HG03460 (cell line): ENCODE results near the gene PAGE3.

Source experiments
- ATAC-seq: cut with Tn5 transposase; IDR thresholded peaks from one replicate; pipeline ENCODE4 v1.9.1; 2021; ENCODE audit not compliant: unreplicated experiment

Gene PAGE3

GRCh38 chrX:55264816-55265215, at the start of gene PAGE3:
PAGE3 (minus strand) TSS chrX:55264916; CDS start chrX:55263903, 1,013 bp downstream.
- ATAC-seq: no peak

GRCh38 chrX:55312655-55313054, 47.9 kb upstream of the PAGE3 start:
- ATAC-seq: no peak

DNA sequence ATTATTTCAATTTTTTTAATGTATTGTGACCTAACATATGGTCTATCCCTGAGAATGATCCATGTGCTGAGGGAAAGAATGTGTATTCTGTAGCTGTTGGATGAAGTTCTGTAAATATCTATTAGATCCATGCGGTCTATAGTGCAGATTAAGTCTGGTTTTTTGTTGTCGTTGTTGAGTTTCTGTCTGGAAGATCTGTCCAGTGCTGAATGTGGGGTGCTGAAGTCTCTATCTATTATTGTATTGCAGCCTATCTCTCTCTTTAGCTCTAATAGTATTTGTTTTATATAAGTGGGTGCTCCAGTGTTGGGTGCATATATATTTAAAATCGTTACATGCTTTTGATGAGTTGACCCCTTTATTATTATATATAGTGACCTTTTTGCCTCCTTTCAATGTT, 26.2 kb upstream of the PAGE3 start:
- ATAC-seq: no peak

GRCh38 chrX:55279832-55280231, 15.1 kb upstream of the PAGE3 start:
- no peak for ATAC-seq

DNA sequence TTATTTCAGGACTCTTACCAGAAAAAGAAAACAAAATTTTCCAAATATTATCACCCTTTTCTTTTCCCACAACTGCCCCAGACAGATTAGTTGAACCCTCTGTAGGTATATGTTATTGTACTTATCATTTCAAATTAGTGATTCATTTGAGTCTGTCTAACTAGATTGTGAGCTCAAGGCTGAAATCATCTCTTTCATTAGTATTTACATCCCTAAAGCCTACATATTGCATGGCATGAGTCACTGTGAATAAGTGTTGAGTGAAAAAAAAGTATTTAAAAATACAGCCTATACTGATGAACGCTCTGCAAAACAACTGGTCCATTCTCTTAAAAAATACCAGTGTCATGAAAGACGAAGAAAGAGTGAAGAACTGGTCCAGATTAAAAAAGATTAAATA, 3.9 kb downstream of the PAGE3 start:
- ATAC-seq: no peak

DNA sequence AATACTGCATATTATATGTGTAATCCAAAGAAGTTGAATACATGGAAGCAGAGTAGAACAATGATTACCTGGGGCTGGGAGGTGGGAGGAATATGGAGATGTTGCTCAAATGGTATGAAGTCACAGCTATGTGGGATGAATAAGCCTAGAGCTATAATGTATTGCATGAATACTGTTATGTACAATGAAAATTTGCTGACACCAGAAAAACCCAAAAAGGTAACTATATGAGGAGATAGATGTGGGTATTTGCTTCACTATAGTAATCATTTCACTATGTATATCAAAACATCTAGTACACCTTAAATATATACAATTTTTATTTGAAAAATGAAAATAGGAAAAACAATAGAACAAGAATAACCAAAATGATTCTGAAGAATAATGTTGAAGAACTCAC, 11.2 kb downstream of the PAGE3 start:
- no peak for ATAC-seq

GRCh38 chrX:55240788-55241340, 23.9 kb downstream of the PAGE3 start:
- no peak for ATAC-seq

GRCh38 chrX:55220119-55220794, 44.5 kb downstream of the PAGE3 start, which contains the start of gene PAGE5:
PAGE5 (plus strand) TSS chrX:55220346; CDS start chrX:55221383, 1,037 bp downstream.
- no peak for ATAC-seq

- ATAC-seq: no peak
Observed at GRCh38 chrX:55213381-55213780, 51.3 kb downstream of the PAGE3 start.

DNA sequence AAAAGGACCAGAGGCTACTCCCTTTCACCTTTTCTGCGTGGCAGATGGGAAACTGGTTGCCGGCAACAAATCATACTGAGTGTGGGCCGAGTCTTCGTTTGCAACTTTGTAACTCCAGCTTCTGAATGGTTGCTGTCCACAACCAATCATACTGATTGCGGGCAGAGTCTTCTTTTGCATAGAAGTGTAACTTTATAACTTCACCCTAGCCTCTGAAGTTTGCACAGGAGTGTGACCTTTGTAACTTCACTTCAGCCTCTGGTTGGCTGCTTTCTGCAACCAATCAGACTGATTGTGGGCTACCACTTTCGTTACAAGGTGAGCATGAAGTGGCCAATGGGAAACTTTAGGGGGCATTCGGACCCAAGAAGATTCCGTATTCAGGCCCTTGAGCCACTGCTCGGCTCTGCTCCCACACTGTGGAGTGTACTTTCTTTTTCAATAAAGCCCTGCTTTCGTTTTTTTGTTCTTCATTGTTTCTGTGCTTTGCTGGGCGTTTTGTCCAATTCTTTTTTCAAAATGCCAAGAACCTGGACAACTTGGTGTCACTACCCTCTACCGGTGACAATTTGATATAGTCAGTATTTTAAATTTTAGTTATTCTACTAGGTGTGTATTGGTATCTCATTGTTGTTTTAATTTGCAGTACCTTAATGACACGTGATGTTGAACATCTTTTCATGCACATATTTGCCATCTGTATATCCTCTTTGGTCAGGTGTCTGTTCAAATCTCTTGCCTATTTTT, 53.6 kb downstream of the PAGE3 start:
- no peak for ATAC-seq
